ENCODE results near the gene CPLX3. TPM values are rescaled to one million over a fixed set of nuclear protein-coding genes. Genes with fewer than 3 reads are reported as not detected.

The CPLX3 gene
- total and polyA plus RNA-seq, 2 donors (not counting 3 experiments of a cell fraction or from before 2014, with no cell fraction given): not detected

DNA sequence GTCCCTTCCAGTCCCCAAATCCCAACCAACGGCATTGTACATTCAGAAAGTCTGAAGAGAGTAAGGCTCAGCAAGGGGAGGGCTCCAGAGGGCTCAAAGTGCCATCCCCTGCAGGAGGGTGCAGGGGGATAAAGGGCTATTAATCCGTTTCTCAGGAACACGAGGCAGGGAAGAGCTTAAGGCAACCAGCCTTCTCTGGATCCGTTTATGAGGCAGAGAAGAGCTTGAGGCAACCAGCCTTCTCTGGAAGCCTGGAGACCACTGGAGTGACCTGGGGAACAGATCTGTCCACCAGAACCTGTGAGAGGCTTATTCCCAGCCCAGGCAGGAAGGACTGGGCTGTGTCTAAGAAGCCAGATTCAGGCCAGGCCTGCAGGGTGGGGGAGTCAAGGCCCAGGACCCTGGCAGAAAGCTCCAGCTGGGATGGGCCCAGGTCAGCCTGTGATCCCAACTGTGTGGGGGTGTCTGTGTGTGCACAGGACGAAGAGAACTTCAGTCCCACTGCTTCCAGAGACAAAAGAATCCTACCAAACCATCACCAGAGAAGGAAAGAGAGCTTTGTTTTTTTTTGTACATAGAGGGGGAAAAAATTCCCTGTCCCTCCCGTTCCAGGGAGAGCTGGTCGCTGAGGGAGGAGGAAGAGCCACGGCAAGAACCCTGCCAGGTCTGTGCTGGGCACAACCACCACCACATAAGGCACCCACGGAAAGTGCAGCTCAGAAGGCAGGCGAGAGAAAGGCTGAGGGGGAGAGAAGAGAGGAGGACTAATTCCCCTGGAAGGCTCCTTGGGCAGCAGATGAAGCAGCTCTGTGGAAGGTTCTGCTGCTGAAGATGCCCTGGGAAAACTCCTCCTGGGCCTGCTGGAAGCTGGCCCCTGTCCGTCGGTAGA lies 18.1 kb downstream of the CPLX3 start:
- no peak overlapping the region for H2AFZ ChIP-seq (ENCODE audit: low read depth, low read length)
- dilution Hi-C loops (cut with MboI; ENCODE audit: extremely low pct_ligation_motif_present, low sequenced_read_pairs) (no loop called here), intact Hi-C loops (cut with micrococcal nuclease) (loop anchor here (5.0 kb wide), 1 partner anchor 93 kb away; the partner anchor contains the start of gene COX5A)
- H3K27me3 ChIP-seq (ENCODE audit: control insufficient read depth in 2 of 2, insufficient read depth in 2 of 2, low read length in 2 of 2): no peaks in the 10 kb centered on the region
- H3K79me2 ChIP-seq (ENCODE audit: control insufficient read depth, insufficient read depth, low read length): peaks cover 2% of the 10 kb centered on the region
- peaks cover 0 to 18% of the 10 kb centered on the region in 2 experiments for H3K36me3 ChIP-seq (ENCODE audit: control insufficient read depth in 2 of 2, extremely low read depth in 1 of 2, insufficient read depth in 2 of 2, low read length in 2 of 2)
- ChIA-PET CTCF (interaction anchor here (0.9 to 5.3 kb wide), 9 partner anchors 12 to 75 kb away, joined by 3 to 37 read pairs (median 3); partner anchors contain the start of gene MPI), POLR2A (no interaction called here)
- H3K4me2 ChIP-seq (ENCODE audit: insufficient read depth, low read length): no peak overlapping the region
- no peak overlapping the region for H3K27ac ChIP-seq (ENCODE audit: insufficient read depth, low read depth, low read length)
- no peak overlapping the region for H3K4me3 ChIP-seq (replicated peaks in 1 of 3; ENCODE audit: insufficient read depth in 1 of 3, low read depth in 1 of 3, low read length in 3 of 3)
- H4K20me1 ChIP-seq (replicated peaks; ENCODE audit: control insufficient read depth, extremely low read depth, insufficient read depth, low read length): no peaks in the 10 kb centered on the region
- DNase-seq (ENCODE audit: low read depth, low spot score): no peak
- no peaks in the 10 kb centered on the region for H3K9me1 ChIP-seq (replicated peaks; ENCODE audit: control insufficient read depth, extremely low read depth, insufficient read depth, low read length)
- TF ChIP-seq GATA2 (IDR thresholded peaks at IDR 0.05; ENCODE audit: insufficient read depth, insufficient read length, low read depth, low read length): no peak
- TF ChIP-seq FOS (IDR thresholded peaks at IDR 0.05; ENCODE audit: borderline replicate concordance, insufficient read depth, low read length): no peak
- TF ChIP-seq, protein P1, sequence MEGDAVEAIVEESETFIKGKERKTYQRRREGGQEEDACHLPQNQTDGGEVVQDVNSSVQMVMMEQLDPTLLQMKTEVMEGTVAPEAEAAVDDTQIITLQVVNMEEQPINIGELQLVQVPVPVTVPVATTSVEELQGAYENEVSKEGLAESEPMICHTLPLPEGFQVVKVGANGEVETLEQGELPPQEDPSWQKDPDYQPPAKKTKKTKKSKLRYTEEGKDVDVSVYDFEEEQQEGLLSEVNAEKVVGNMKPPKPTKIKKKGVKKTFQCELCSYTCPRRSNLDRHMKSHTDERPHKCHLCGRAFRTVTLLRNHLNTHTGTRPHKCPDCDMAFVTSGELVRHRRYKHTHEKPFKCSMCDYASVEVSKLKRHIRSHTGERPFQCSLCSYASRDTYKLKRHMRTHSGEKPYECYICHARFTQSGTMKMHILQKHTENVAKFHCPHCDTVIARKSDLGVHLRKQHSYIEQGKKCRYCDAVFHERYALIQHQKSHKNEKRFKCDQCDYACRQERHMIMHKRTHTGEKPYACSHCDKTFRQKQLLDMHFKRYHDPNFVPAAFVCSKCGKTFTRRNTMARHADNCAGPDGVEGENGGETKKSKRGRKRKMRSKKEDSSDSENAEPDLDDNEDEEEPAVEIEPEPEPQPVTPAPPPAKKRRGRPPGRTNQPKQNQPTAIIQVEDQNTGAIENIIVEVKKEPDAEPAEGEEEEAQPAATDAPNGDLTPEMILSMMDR (IDR thresholded peaks at IDR 0.05; ENCODE audit: extremely low read depth in 1 of 2, insufficient read depth in 1 of 2, low read depth in 1 of 2, low read length in 2 of 2): no peak
- no peak for TF ChIP-seq POLR2AphosphoS5 (IDR thresholded peaks at IDR 0.05; ENCODE audit: insufficient read depth, low read depth, low read length)
- no peak for TF ChIP-seq POLR2A (IDR thresholded peaks at IDR 0.05; ENCODE audit: low read depth, low read length)
- TF ChIP-seq MYC (IDR thresholded peaks at IDR 0.05; ENCODE audit: low read depth, low read length): no peak
- TF ChIP-seq, protein P2, sequence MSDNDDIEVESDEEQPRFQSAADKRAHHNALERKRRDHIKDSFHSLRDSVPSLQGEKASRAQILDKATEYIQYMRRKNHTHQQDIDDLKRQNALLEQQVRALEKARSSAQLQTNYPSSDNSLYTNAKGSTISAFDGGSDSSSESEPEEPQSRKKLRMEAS (IDR thresholded peaks at IDR 0.05; ENCODE audit: insufficient read depth, insufficient read length): no peak
- no peak for TF ChIP-seq JUN (IDR thresholded peaks at IDR 0.05; ENCODE audit: borderline replicate concordance, insufficient read depth, insufficient read length, low read depth)
- TF ChIP-seq EZH2 (IDR thresholded peaks at IDR 0.05; ENCODE audit: borderline replicate concordance, low read depth, low read length, severe bottlenecking): no peak
- FAIRE-seq: no peak
- no peak overlapping the region for H3K9ac ChIP-seq (replicated peaks; ENCODE audit: extremely low read depth, insufficient read depth, low read length)
- H3K9me3 ChIP-seq (replicated peaks; ENCODE audit: control insufficient read depth, insufficient read depth, low read length): no peaks in the 10 kb centered on the region
- H3K4me1 ChIP-seq (ENCODE audit: control insufficient read depth, extremely low read depth, insufficient read depth, low read length): peaks cover 11% of the 10 kb centered on the region
- no TSS peak for BruUV-seq (replicated peaks)

All from endothelial cell of umbilical vein (primary cell).